Esophagus squamous epithelium (tissue), 4 donors: Measurements from ENCODE around the gene ATF7IP.

Source experiments
- POLR2A ChIP-seq, 4 donors: fragments of 450-650 bp; IDR thresholded peaks; one replicate each; pipeline ENCODE4 v1.6.1; 2017; ENCODE audit warnings: antibody characterized with exemption in 4 of 4, mild to moderate bottlenecking in 4 of 4, moderate library complexity in 3 of 4
- TF ChIP-seq, protein P1 (sequence below), 6 experiments: fragments of 450-650 bp in 4 of 6; fragments of 200-600 bp in 2 of 6; sonication (generic) in 2 of 6; IDR thresholded peaks; one replicate each; pipeline ENCODE4 v1.5.1; 2016 to 2019; ENCODE audit warnings: antibody characterized with exemption in 6 of 6, mild to moderate bottlenecking in 4 of 6, moderate library complexity in 4 of 6

- TF ChIP-seq, protein P1, sequence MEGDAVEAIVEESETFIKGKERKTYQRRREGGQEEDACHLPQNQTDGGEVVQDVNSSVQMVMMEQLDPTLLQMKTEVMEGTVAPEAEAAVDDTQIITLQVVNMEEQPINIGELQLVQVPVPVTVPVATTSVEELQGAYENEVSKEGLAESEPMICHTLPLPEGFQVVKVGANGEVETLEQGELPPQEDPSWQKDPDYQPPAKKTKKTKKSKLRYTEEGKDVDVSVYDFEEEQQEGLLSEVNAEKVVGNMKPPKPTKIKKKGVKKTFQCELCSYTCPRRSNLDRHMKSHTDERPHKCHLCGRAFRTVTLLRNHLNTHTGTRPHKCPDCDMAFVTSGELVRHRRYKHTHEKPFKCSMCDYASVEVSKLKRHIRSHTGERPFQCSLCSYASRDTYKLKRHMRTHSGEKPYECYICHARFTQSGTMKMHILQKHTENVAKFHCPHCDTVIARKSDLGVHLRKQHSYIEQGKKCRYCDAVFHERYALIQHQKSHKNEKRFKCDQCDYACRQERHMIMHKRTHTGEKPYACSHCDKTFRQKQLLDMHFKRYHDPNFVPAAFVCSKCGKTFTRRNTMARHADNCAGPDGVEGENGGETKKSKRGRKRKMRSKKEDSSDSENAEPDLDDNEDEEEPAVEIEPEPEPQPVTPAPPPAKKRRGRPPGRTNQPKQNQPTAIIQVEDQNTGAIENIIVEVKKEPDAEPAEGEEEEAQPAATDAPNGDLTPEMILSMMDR (IDR thresholded peaks at IDR 0.05): no peak
- TF ChIP-seq POLR2A (IDR thresholded peaks at IDR 0.05): no peak
Measured at GRCh38 chr12:14545144-14546124, 180.0 kb downstream of the ATF7IP start.
